Activated CD4-positive, alpha-beta T cell treated with anti-CD3 and anti-CD28 coated beads for 24 hours (primary cell): ENCODE measurements around the gene BMPR1B.

Experiments
- DNase-seq, 2 donors: peaks; one replicate each; pipeline ENCODE4 v3.0.0-alpha.2; 2020; ENCODE audit warnings: low read depth in 2 of 2

BMPR1B gene

GRCh38 chr4:94757192-94758140 lies at the start of gene BMPR1B:
Gene BMPR1B, plus strand, starts transcription at chr4:94757955. Its CDS starts 346,470 bp downstream, at chr4:95104425.
- no peak for DNase-seq

DNA sequence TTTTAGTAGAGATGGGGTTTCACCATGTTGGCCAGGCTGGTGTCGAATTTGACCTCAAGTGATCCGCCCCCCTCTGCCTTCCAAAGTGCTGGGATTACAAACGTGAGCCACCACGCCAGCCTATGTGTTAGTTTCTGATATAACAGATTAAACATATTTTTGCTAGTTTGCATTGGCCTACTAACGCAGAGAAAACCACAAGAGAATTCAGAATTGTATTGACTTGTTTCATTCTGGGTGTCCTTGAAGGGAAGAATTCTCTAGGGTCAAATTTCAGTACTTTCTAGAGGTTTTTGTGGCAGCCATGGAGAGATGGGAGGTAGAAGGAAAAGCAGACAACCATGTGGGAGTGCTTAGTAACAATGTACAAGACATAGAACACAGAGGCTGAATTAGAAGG lies 46.1 kb upstream of the BMPR1B start:
- no peak for DNase-seq

DNA sequence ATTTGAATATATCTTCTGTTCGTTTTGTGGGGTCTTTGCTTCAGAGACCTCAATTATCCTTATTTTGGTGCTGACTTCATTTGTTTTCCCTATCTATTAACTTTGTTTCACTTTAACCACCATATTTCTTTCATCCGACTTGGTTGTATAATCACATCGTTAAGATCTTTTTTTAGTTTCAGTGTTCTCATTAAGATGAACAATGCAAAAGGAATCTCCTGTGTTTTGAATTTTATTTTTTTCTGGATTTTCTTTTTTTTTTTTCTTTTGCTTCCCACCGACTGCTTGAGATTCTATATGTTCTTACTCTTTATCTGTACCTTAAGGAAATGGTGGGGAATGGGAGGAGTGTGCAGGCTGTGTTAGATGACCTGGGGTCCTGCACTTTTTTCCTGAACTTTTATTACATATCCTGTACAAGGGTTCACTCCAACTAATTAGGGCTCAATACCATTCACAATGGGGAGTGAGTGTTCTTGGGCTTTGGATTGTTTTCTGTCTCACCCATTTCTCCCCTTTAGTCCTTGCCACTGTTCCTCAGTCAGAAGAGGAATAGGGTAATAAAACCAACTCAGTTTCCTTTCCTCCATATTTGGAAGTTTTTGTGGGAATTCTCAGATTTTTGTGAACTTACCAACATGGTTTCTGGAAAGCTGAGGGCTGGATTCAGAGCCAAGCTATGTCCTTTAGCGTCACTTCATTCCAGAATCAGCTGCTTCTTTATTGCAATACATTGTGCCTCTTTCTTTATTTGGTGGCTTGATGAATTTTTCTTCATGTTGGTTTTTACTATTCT lies 43.2 kb upstream of the BMPR1B start:
- DNase-seq, result no peak

GRCh38 chr4:94715726-94716125 lies 42.0 kb upstream of the BMPR1B start:
- no peak for DNase-seq

GRCh38 chr4:94721310-94721709 lies 36.4 kb upstream of the BMPR1B start:
- DNase-seq, result no peak

DNA sequence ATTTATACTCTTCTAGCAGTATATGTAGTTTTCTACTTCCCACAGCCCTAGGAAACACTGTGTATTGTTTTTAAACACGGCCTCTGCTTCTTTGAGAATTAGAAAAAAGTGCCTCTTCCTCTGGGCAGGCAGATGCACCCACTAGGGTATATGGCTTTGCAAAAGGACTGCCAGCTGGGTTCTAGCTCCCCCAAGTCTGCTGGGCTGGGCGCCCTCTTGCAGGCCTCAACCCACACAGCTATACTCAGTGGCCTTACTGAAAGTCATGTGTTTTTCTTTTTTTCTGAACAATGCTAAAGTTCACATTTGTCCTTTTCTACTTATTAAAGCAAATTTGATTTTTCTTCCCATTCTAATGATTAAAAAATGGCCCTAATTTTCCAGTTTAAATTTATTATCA lies 35.5 kb upstream of the BMPR1B start:
- no peak for DNase-seq

- no peak for DNase-seq
Measured at GRCh38 chr4:94722748-94723147, 35.0 kb upstream of the BMPR1B start.

GRCh38 chr4:94724016-94724790 lies 33.6 kb upstream of the BMPR1B start:
- no peak for DNase-seq

- no peak for DNase-seq
Measured at GRCh38 chr4:94726524-94727123, 31.1 kb upstream of the BMPR1B start.

DNA sequence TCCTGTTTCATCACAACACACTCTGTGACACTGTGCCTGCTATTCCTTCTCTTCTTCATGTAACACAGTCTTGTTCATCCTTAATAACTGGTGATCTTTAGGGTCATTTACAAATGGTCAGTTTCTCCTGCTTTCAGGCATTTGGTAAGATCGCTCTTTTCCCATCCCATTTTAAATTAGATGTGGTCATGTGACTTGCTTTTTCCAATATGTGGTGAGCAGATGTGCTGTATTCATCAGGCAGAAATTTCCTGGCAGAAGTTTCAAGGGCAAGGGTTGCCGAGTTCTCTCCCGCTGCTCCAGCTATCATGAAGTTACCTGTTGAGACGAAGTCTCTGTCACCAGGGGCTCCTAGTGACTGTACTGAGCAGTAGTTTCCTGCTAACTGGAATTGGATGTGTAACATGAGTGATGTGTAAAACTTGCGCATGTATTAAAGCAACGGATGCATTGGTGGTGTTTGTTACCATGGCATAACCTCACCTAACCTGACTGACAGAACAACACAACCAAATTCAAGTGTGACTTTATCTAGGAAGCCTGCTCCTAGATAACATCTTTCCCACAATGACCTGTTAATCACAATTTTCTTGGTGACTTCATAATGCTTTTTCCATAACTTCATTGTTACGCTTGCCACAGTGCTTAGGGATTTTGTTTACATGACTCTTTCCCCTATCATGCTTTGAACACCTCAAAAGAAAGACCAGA lies 29.5 kb upstream of the BMPR1B start:
- no peak for DNase-seq

- no peak for DNase-seq
Measured at GRCh38 chr4:94732358-94732698, 25.4 kb upstream of the BMPR1B start.

GRCh38 chr4:94739741-94740140 lies 18.0 kb upstream of the BMPR1B start:
- no peak for DNase-seq

DNA sequence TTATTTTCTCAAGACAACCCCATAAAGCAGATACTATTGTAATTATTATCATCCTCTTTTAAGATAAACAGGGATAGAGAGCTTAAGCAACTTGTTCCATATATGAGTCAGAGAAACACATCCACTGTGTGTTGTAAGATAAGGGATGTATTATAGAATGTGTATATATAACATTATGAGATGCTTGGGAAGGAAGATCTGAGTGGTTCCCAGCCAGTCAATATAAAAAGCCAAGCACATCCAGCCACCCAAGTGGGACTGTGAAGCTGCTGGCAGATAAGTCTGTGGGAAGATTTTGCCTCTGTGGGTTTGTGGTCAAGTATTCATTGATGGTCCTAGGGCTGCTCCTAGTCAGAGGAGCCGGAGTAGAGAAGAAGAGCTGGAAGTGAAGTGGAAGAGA lies 16.5 kb upstream of the BMPR1B start:
- no peak for DNase-seq

DNA sequence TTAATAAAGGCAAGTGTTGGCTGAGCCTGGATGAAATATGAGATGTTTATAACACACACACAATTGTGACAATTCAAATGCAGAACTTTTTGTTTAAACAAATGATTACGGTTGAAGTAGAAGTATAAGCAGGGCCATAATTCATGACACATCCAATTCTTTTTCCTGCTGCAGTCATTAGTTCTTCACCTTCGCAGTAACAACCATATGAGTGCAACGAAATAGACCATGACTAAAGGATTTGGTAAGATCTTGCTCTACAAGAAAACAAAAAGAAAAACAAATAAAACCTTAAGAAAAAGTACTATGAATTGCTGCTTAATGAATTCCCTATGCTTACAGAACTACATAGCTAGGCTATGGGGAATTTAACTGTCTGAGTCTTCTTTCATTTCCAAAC lies 13.9 kb upstream of the BMPR1B start:
- no peak for DNase-seq

DNA sequence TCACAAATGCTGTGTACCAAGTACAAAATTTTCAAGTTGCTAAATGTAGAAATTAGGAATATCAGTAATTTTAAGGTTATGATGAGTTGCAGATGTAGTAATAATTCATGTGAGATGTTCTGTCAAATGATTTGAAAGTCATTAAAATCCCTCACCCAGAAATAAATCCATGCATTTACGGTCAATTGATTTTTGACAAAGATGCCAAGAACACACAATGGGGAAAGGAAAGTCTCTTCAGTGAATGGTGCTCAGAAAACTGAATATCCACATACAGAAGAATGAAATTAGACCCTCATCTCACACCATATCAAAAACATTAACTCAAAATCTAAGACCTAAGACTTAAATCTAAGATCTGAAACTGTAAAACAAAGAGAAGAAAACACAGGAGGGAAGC lies 12.9 kb upstream of the BMPR1B start:
- no peak for DNase-seq

- DNase-seq, result no peak
Measured at GRCh38 chr4:94746746-94747145, 11.0 kb upstream of the BMPR1B start.

GRCh38 chr4:94758141-94758699 lies 465 bp downstream of the BMPR1B start:
- DNase-seq, result no peak

DNA sequence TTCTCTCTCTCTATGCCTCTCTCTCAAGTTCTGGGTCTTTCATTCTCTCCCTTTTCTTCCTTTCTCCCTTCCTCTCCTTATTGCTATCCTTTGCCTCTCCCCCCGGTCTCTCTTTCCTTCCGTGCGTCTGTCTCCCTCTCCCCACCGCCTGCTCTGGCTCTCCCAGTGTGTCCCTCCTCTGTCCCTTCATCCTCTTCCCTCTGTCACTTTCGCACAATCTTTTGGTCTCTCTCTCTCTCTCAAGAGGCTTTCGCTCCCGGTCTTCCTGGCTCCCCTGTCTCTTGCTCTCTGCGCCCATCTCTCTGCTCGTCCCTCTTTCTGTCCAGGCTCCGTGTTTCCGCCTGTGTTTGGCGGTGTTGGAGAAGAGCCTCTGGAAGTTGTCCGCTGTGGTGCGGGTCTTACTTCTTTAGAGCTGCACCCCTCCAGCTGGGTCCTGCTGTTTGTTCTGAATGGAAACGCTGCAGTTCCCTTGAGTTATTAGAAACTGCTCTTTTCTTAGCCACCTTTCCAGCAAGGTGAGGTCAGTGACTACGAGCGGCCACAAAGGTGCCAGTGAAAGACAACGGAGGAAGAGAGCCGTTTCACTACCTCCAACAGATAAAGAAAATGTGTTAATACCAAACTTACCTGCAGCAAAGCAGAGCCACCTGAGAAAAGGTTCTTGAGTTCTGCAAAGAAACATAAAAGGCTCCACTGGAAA lies 1.1 kb downstream of the BMPR1B start:
- no peak for DNase-seq

DNA sequence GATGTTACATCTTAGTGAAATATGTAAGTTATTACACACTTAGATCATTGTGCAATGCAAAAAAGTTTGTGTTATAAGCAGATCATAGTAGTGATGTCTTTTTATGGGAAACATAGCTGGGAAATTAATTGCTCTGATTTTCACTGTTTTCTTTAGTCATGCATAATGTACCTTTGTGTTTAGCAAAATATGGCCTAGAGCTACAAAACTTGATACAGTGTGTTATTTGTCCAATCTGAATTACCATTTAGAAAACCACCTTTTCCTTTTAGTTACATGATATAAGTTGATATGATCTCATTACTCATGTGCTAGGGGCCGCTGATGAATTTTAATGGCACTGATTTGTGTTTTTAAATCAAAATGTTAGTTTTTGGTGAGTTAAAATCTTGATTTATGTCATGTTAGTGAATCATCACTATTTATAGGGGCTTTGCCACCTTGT lies 2.0 kb downstream of the BMPR1B start:
- DNase-seq, result no peak

- DNase-seq, result no peak
Measured at GRCh38 chr4:94762326-94762725, 4.6 kb downstream of the BMPR1B start.
